NB4 (cell line): Measurements from ENCODE around the gene OR2T6.

Experiments used
- POLR2A ChIP-seq: IDR thresholded peaks from 2 replicates; pipeline ENCODE4 v1.6.1; 2011; ENCODE audit warnings: mild to moderate bottlenecking; ENCODE audit not compliant: insufficient read length; ENCODE audit errors: extremely low read depth
- TF ChIP-seq, protein P1 (sequence below): IDR thresholded peaks from one replicate; pipeline ENCODE4 v1.5.1; 2012; ENCODE audit warnings: low read depth, low read length

DNA sequence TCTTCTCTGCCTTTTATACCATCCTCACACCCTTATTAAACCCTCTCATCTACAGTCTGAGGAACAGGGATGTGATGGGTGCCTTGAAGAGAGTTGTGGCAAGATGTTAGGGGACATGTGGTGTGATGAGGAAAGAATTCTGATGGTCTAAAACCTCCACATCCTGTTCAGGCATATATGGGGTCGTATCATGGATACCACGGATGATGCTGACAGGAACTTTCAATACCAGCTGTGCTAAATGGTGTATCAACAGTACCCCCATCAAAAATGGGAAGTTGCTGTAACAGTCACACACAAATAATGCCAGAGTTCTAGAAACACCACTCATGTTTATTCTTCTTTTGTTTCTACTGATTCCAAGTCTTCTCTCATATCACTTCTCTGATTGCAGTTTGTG is 12.9 kb downstream of the OR2T6 start:
- TF ChIP-seq, protein P1, sequence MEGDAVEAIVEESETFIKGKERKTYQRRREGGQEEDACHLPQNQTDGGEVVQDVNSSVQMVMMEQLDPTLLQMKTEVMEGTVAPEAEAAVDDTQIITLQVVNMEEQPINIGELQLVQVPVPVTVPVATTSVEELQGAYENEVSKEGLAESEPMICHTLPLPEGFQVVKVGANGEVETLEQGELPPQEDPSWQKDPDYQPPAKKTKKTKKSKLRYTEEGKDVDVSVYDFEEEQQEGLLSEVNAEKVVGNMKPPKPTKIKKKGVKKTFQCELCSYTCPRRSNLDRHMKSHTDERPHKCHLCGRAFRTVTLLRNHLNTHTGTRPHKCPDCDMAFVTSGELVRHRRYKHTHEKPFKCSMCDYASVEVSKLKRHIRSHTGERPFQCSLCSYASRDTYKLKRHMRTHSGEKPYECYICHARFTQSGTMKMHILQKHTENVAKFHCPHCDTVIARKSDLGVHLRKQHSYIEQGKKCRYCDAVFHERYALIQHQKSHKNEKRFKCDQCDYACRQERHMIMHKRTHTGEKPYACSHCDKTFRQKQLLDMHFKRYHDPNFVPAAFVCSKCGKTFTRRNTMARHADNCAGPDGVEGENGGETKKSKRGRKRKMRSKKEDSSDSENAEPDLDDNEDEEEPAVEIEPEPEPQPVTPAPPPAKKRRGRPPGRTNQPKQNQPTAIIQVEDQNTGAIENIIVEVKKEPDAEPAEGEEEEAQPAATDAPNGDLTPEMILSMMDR = no peak
- TF ChIP-seq POLR2A = no peak
